GM10847 (cell line): ENCODE results near the gene NREP.

Source experiments
- POLR2A ChIP-seq: IDR thresholded peaks from 2 replicates; pipeline ENCODE4 v1.6.1; 2011; ENCODE audit not compliant: insufficient read length; ENCODE audit errors: extremely low read depth

NREP gene

GRCh38 chr5:111776913-111777781, 20.2 kb upstream of the NREP start:
- TF ChIP-seq POLR2A, result no peak

GRCh38 chr5:111775224-111775623, 18.2 kb upstream of the NREP start:
- no peak for TF ChIP-seq POLR2A

GRCh38 chr5:111774525-111774924, 17.5 kb upstream of the NREP start:
- TF ChIP-seq POLR2A, result no peak

- TF ChIP-seq POLR2A, result no peak
Measured at GRCh38 chr5:111772456-111773122, 15.6 kb upstream of the NREP start.

- no peak for TF ChIP-seq POLR2A
Measured at GRCh38 chr5:111769541-111769940, 12.5 kb upstream of the NREP start.

- no peak for TF ChIP-seq POLR2A
Measured at GRCh38 chr5:111765613-111766571, 8.9 kb upstream of the NREP start.

GRCh38 chr5:111764019-111764418, 7.0 kb upstream of the NREP start:
- TF ChIP-seq POLR2A, result no peak

- no peak for TF ChIP-seq POLR2A
Measured at GRCh38 chr5:111762895-111763294, 5.9 kb upstream of the NREP start.

- no peak for TF ChIP-seq POLR2A
Measured at GRCh38 chr5:111758284-111758628, 1.3 kb upstream of the NREP start.

- TF ChIP-seq POLR2A, result peak; percentile 27
Measured at GRCh38 chr5:111757355-111758283, 625 bp upstream of the NREP start.

- no peak for TF ChIP-seq POLR2A
Measured at GRCh38 chr5:111755942-111756381, 1.0 kb downstream of the NREP start.

GRCh38 chr5:111755345-111755941, 1.6 kb downstream of the NREP start:
- no peak for TF ChIP-seq POLR2A

- no peak for TF ChIP-seq POLR2A
Measured at GRCh38 chr5:111753884-111754589, 3.0 kb downstream of the NREP start.

- TF ChIP-seq POLR2A, result no peak
Measured at GRCh38 chr5:111752426-111752965, 4.5 kb downstream of the NREP start.
